HL-60 (cell line): ENCODE results near the gene ARMC5.

Experiments
- DNase-seq, 2 experiments: peaks; one replicate each; pipeline ENCODE4 v3.0.0-alpha.2; 2010 to 2020; ENCODE audit warnings: low read depth in 1 of 2, low spot score in 1 of 2
- H3K27ac ChIP-seq: fragments of 250-450 bp; sonication (Bioruptor Pico); replicated peaks from 2 replicates; pipeline ENCODE4 v1.5.1; 2020; ENCODE audit warnings: mild to moderate bottlenecking, moderate library complexity
- H3K27me3 ChIP-seq: fragments of 250-450 bp; sonication (Bioruptor Pico); 2 replicates; pipeline ENCODE4 v1.5.1; 2021; ENCODE audit warnings: mild to moderate bottlenecking, moderate library complexity; ENCODE audit not compliant: insufficient read depth, poor library complexity, severe bottlenecking
- H3K4me3 ChIP-seq: replicated peaks from 2 replicates; pipeline ENCODE4 v1.5.1; 2011; ENCODE audit warnings: mild to moderate bottlenecking, control low read depth, low read length; ENCODE audit not compliant: insufficient read depth
- GABPA ChIP-seq: IDR thresholded peaks from 2 replicates; pipeline ENCODE4 v1.6.1; 2012; ENCODE audit warnings: low read depth
- POLR2AphosphoS5 ChIP-seq: IDR thresholded peaks from 2 replicates; pipeline ENCODE4 v1.6.1; 2012; ENCODE audit warnings: low read depth
- REST ChIP-seq: IDR thresholded peaks from 2 replicates; pipeline ENCODE4 v1.6.1; 2012; ENCODE audit warnings: low read depth; ENCODE audit not compliant: insufficient replicate concordance
- SPI1 ChIP-seq: IDR thresholded peaks from 2 replicates; pipeline ENCODE4 v1.6.1; 2012; ENCODE audit warnings: low read depth, mild to moderate bottlenecking, borderline replicate concordance
- TF ChIP-seq, protein P1 (sequence below): IDR thresholded peaks from one replicate; pipeline ENCODE4 v1.5.1; 2011; ENCODE audit warnings: low read length, control low read depth, inconsistent platforms; ENCODE audit not compliant: insufficient read depth

Gene ARMC5

DNA sequence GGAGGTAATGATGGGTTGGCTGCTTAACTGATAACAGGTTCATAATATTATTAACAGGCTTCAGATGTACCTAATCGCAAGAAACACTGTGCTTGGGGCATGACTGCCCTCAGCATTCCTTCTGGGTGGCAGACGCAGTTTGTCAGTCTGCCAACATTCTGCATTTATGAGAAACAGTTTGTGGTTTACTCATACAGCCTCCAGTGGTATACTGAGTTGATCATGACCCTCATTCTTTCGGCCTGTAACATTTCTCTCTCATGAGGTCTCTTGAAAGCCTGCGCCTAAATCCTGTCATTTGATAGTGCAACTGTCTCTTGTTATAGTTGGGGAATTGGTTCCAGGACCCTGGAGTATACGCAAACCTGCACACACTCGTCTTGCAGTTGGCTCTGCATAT is 53.8 kb downstream of the ARMC5 start:
- no peak for DNase-seq
- no peak overlapping the region for H3K27ac ChIP-seq

DNA sequence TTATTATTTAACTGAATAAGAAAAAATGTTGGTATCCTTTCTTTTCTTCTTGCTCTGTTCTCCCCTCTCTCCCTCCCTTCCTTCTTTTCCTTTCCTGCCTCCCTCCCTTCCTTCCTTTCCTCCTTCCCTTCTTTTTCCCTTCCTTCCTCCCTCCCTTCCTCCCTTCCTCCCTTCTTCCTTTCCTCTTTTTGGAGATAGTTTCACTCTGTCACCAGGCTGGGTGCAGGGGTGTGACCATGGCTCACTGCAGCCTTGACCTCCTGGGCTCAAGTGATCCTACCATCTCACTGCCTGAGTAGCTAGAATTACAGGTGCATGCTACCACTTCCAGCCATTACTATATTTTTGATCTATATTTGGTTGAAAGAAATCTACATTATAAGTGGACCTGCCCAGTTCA is 54.6 kb downstream of the ARMC5 start:
- no peak for DNase-seq
- Histone ChIP-seq H3K27me3 (no peaks in the 10 kb centered on the region), H3K4me3 (no peak overlapping the region), H3K27ac (no peak overlapping the region)
- no peak for TF ChIP-seq POLR2AphosphoS5
- no peak for TF ChIP-seq REST
- TF ChIP-seq, protein P1, sequence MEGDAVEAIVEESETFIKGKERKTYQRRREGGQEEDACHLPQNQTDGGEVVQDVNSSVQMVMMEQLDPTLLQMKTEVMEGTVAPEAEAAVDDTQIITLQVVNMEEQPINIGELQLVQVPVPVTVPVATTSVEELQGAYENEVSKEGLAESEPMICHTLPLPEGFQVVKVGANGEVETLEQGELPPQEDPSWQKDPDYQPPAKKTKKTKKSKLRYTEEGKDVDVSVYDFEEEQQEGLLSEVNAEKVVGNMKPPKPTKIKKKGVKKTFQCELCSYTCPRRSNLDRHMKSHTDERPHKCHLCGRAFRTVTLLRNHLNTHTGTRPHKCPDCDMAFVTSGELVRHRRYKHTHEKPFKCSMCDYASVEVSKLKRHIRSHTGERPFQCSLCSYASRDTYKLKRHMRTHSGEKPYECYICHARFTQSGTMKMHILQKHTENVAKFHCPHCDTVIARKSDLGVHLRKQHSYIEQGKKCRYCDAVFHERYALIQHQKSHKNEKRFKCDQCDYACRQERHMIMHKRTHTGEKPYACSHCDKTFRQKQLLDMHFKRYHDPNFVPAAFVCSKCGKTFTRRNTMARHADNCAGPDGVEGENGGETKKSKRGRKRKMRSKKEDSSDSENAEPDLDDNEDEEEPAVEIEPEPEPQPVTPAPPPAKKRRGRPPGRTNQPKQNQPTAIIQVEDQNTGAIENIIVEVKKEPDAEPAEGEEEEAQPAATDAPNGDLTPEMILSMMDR: no peak
- no peak for TF ChIP-seq GABPA
- no peak for TF ChIP-seq SPI1

More for the DNA sequence above, 53.8 kb downstream of the ARMC5 start:
- Histone ChIP-seq H3K27me3 (no peaks in the 10 kb centered on the region), H3K4me3 (no peak overlapping the region)
- TF ChIP-seq GABPA (no peak), REST (no peak), POLR2AphosphoS5 (no peak), SPI1 (no peak)
- TF ChIP-seq, protein P1: no peak
